HG02571 (cell line): ENCODE data around the gene AKAP10.
"Not testable (repeated sequence)": the region's sequence is repeated elsewhere in the genome, so short reads cannot be mapped to it uniquely, and the experiment has no call there.

ENCODE experiments used
- ATAC-seq: cut with Tn5 transposase; IDR thresholded peaks from one replicate; pipeline ENCODE4 v1.9.1; 2021; ENCODE audit warnings: mild to moderate bottlenecking, moderate library complexity; ENCODE audit not compliant: unreplicated experiment

AKAP10 gene

DNA sequence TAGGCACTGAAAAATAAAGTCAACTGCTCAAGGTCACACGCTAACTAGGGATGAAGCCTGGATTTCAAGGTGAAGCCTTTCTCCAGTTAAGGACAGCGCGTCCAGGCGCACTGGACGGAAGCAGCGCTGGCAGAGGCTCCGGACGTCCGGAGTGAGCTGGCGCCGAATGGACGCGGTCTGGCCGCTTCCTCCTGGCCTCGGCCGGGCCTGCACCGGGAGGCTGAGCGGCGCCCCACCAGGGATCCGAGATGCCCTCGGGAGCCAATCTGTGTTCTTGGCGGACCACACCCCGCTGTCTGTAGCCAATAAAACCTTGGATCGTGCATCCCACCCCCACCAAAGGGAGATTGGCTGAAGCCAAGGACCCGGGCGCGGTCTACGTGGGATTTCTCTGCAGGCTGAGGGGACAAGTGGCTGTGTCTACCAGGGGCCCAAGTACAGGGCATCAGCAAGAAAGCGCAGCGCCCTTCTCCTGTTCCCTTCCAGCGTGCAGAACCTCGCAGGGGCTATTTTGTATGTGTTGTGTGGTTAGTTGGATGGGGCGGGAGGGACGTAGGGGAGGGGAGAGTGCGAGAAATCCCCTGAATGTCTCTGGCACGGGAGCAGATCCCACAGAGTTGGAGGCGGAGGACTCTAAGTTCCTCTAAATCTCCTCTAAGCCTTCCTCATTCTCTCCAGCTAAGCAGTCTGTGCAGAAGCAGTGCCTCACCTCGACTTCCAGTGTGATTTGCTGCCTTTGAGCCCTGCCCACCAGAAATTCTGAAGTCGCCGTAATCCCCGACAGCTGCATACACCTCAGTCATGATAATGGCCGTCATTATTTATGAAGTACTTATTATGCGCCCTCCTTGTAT lies 2.5 kb upstream of the AKAP10 start:
- ATAC-seq: no peak

DNA sequence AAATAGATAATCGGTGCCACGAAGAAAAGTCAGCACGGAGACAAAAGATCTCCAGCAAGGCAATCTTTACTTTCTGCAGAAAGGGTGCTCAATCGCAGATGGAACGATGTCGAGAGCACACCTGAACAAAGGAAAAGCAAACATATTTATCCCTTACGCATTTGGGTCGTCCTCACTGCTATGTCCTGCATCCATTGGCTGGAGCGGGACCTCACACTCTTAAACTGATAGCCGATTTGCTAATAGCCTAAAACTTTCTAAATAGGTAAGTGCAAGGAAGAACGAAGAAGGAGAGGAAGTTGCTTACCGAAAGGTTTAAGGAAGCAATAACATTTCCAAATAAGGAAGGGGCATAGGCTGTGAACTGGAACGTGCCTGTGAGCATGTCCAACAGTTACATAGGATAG lies 1.2 kb upstream of the AKAP10 start:
- no peak for ATAC-seq

DNA sequence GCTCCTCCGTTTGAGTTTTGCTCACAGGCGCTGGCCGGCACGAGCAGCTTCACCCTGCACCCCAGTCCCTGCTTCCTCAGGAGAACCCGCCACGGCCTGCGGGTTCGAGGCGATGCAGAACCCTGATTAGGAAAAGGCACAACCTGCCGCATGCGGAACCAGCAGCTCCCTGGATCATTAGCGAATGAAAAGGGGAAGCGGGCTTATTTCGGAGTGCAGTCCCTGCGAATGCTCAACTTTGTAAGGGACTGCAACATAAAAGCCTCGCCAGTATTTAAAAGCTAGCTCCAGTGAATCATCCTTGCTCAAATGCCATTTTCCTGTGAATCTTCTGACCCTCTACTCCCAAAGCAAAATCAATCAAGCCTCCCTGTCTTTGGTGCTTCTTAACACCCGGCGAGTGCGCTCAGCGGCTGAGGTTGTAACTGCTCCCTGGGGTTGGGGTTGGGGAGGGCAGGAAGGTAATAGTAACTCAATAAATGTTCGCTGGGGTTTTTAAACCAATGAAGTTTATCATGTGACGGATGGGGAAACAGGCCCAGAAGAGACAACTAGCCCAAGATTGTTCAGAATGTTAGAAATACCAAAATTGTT lies 678 bp upstream of the AKAP10 start:
- peak; percentile 20 for ATAC-seq

DNA sequence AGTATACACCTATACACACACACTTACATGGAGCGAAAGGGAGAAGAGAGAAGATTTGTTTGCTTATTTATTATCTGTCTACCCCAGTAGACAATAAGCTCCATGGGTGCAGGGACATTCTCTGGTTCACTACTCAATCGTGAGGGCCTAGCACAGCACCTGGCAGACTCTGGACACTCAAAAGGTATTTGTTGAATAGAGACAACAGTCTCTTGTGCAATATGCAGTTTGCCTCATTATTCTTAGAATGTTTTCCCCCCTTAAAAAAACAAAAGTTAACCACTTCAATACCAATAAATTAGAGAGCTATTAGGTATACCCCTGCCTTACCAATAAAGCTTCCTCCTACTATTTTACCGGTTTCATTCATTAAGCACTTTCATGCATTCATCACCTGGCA lies 2.0 kb downstream of the AKAP10 start:
- no peak for ATAC-seq

DNA sequence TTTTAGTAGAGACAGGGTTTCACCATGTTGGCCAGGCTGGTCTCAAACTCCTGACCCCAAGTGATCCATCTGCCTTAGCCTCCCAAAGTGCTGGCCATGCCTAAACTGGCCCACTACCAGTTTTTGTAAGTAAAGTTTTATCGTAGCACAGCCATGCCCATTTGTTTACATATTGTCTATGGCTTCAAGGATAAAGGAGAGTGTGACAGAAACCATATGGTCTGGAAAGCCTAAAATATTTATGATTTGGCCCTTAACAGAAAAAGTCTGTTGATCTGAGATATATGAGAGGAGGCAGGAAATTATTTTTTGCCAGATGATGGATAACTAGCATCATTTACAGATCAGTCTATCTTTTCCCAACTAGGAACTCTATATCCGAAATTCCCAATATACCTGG lies 4.5 kb downstream of the AKAP10 start:
- no peak for ATAC-seq

DNA sequence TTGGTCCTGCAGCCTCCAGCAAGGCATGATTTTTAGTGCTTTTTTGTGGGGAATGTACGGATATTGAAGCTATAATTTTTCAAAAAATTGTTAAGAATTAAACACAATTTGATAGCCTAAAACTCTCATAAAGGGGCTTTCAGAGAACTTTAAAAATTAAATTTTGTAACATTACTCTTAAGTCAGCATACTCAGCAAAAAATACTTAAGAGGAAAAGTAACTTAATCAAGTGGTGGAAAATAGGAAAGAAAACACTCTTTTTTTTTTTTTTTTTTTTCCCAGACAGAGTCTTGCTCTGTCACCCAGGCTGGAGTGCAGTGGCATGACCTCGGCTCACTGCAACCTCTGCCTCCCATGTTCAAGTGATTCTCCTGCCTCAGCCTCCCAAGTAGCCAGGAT lies 14.7 kb downstream of the AKAP10 start:
- ATAC-seq: not testable (repeated sequence)

DNA sequence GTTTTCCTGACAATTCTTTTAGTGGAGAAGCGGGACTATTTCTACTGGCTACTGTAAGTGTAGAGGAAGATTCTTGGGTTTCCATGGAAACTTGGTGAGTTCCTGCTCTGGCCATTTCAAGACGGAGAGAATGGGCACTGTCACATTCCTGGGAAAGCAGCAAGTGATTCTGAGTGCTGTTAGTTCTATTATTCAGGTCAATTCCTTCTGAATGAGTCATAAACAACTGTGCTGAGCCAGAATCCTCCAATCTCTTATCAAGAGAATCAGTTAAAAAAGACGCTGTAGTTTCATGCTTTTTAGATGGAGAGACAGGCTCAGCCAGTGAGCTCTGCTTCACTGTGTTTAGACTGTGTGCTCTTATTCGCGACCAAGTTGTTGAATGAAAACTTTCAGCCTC lies 19.6 kb downstream of the AKAP10 start:
- ATAC-seq: no peak

DNA sequence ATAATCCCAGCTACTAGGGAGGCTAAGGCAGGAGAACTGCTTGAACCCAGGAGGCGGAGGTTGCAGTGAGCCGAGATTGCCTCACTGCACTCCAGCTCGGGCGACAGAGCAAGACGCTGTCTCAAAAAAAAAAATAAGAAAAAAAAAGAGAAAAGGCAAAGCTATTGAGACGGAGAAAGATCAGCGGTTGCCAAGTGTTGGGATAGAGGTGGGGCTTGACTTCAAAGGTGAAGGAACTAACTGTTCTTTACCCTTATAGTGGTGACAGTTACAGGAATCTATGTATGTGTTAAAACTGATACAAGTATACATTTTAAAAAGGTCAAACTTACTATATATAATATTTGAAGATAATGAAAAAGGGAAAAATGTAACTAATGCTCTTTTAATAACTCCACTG lies 22.5 kb downstream of the AKAP10 start:
- no peak for ATAC-seq

DNA sequence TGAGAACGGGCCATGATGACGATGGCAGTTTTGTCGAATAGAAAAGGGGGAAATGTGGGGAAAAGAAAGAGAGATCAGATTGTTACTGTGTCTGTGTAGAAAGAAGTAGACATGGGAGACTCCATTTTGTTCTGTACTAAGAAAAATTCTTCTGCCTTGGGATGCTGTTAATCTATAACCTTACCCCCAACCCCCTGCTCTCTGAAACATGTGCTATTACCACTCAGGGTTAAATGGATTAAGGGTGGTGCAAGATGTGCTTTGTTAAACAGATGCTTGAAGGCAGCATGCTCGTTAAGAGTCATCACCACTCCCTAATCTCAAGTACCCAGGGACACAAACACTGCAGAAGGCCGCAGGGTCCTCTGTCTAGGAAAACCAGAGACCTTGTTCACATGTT lies 26.2 kb downstream of the AKAP10 start:
- ATAC-seq: not testable (repeated sequence)

DNA sequence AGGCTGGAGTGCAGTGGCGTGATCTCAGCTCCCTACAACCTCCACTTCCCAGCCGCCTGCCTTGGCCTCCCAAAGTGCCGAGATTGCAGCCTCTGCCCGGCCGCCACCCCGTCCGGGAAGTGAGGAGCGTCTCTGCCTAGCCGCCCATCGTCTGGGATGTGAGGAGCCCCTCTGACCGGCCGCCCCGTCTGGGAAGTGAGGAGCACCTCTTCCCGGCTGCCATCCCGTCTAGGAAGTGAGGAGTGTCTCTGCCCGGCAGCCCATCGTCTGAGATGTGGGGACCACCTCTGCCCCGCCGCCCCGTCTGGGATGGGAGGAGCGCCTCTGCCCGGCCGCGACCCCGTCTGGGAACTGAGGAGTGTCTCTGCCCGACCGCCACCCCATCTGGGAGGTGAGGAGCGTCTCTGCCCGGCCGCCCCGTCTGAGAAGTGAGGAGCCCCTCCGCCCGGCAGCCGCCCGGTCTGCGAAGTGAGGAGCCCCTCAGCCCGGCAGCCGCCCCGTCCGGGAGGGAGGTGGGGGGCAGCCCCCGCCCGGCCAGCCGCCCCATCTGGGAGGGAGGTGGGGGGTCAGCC lies 26.9 kb downstream of the AKAP10 start:
- ATAC-seq: not testable (repeated sequence)

DNA sequence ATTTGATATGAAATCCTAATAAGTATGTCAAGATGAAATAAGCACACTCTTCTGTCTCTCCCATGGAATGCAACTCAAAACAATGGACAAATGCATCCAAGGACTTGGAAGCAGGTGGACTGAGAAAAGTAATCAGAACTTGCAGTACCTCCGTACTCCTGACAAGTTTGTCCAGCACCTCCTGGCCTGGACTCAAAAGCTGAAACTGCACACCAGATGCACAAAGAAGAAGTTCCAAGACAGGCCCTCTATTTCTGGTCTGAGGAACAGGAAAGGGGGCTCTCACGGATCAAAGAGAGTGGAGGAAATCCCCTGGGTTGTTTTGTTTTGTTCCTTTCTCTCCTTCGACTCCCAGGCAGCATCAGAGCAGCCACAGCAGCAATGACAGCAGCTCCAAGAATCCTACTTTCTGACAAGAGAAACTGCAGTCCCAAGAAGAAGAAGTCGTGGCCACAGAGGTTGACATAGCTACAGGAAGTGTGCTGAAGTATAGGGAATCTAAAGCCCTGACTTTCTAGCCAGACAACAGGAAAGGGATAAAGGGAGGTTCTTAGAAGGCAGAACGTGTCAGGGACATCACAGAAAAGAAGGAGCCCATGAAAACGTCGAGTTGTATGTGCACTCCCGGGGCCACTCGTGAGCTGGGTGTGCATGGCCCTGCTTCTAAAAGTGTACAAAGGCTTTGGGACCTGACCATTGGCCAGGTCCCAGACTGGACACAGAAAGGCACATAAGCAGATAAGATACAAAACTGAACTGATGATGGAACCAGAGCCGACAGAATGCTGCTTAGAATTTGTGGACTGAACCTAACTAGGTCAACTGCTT lies 29.3 kb downstream of the AKAP10 start:
- no peak for ATAC-seq

DNA sequence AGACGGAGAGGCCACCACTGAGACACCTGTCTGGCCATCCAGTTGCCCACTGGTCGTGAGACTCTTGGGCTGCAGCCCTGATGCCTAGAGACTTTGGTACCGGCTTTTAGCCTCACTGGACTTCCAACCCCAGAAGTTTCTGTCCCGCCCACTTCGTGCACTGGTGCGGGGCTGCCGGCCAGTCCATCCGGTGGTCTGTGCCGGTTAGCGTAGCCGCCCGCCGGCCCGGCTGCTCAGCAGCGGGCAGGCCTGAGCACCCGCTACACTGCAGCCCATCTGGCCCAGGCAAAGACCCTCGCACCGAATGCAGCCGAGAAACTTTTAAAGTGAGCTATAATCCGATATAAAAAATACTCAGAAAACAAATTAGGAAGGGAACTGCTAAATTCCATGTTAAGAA lies 30.7 kb downstream of the AKAP10 start:
- ATAC-seq: no peak

DNA sequence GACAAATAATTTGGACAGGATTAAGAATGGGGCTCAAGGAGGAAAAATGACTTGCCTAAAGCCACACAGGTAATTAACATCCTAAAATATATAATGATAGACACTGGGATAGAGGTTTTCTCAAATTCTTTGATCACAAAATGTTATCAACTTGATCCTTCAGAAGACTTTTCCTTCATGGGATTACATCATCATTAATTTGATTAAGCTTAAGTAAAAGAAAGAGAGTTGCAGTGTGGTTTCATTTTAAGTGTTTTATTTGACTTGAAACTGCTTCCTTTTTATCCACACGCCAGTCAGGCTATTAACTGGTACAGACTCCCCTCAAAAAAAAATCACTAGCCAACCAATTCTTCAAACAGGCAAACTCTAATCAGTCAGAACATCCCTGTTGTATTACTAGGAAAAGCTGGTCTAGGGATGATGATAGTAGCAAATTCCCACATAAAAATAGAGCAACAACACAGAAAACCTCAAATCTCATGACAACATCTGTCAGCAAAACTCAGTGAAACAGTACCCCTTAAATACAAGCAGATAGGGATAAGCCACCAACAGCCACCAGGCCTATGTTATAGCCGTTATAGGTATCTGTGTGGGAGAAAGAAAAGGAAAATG lies 32.5 kb downstream of the AKAP10 start:
- no peak for ATAC-seq

DNA sequence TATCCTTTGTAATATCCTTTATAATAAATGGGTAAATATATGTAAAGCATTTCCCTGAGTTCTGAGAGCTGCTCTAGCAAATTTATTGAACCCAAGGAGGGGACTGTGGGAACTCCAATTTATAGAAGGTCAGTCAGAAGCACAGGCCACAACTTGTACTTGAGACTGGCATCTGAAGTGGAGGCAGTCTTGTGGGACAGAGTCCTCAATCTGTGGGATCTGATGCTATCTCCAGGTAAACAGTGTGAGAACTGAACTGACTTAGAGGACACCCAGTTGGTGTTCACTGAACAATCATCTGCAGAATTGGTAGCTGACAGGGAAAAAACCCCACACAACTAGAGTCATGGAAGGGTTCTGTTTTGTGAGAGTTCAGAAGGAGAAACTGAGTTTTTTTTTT lies 34.0 kb downstream of the AKAP10 start:
- no peak for ATAC-seq

DNA sequence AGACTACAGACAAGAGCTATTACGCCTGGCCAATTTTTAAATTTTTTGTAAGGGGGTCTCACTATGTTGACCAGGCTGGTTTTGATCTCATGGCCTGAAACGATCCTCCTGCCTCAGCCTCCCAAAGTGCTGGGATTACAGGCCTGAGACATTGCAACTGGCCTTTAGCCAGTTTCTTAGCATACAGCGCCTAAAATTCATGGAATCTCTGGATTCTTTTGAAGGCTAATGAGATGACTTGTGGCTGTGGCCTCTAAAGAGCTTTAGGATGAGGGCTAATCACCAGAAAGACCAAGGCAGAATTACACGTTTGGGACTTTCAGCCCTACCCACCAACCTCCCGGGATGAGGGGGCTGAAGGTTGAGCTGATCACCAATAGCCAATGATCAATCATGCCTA lies 34.6 kb downstream of the AKAP10 start:
- no peak for ATAC-seq

DNA sequence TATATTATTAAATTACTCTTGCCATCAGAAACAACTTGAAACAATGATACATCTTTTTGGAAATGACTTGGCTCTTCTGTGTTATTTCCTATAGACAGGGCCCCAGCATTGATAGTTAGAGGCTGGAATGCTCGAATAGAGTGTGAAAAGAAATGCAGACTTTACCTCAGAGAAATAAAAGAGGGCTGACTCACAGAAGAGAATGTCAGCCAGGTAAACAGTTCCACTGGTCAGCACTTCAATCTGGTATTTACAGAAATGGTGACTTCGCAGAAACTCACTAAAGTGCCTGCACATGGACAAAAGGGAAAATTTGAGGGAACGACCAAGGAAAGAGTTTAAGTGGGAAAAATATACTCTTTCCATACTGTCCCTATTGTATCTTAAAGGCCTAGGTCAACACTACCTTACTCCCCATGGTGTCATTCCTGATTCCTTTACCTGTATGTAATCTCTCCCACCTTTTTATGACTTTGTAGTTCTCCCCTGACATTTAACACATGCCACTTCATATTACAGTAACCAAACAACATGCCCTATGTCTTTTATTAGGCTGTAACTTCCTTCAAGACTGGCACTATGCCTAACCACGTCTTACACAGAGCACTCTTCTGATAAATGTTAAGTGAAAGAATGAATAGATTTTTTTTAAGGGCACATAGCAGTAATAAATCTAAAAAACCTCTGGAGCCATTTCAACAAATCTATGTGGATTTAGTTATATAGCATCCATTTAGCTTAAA lies 36.7 kb downstream of the AKAP10 start:
- ATAC-seq: no peak

DNA sequence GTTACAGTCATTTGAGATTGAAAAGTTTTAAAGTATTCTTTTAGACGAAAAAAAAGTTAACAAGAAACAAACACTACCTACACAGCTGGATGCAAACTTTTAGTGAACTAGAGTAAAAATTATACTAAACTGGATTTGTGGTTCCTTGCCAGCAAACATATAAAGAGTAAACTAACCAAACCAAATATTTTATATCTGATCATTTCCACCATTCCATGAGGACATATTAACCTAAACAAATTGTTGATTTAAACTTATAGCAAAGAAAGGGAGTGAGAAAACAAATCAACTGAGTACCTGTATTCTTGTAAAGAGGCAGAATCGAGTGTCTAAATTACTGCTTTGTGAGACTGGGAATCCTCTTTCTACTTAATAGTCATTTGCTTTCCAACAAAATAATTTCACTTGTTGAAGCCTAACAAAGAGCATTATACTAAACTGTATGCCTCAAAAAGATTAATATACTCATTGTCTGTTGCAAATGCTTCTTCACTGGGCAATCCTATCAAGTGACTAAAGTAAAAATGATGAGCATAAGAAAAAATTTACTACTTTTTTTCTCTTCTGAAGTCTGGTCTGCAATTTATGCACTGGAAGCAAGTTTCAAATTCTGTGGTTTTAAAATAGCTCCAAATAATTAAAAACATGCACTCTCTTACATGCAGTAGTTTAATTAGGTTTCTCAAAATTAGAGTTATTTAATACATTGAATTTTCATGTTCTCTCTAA lies 37.5 kb downstream of the AKAP10 start:
- ATAC-seq: no peak

DNA sequence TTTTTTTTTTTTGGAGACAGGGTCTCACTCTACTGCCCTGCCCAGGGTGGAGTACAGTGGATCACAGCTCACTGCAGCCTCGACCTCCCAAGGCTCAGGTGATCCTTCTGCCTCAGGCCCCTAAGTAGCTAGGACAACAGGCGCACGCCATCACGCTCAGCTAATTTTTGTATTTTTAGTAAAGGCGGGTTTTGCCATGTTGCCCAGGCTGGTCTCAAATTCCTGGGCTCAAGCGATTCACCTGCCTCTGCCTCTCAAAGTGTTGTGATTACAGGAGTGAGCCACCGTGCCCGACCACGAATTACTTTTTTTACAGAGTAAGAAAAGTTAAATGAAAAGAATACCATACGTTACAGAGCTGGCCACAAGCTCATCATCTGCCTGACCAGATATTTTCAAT lies 38.9 kb downstream of the AKAP10 start:
- ATAC-seq: no peak

DNA sequence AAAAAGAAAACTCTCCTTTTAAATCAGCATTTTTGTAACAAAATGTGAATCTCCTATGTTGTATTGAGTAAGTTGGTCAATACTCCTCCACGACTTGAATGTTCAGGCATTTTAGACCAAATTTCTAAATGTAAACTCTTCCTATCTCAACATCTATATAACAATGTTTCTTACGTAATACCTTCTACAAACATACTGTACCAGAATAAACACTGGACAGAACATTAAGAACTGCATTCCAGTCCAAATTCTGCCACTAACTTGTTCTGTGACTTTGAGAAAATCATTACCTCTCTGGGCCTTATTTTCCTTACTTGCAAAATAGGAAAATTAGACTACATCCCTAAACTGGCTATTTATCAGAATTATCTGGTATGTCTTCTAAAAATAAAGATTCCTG lies 40.1 kb downstream of the AKAP10 start:
- ATAC-seq: no peak

DNA sequence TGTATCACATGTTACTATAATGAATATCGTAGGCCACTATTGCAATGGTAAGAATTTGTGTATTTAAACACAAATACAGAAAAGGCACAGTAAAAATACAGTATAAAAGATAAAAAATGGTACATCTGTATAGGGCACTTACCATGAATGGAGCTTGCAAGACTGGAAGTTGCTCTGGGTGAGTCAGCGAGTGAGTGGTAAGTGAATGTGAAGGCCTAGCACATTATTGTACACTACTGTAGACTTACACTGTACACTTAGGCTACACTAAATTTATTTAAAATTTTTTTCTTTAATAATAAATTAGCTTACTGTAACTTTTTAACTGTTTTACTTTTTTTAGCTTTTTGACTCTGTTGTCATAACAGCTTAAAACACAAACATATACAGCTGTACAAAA lies 42.5 kb downstream of the AKAP10 start:
- no peak for ATAC-seq
